SU-DHL-6 (cell line): ENCODE data around the gene TRRAP.
A peak's percentile ranks its signal among the peaks of the same experiment; 100 is the strongest.

Experiments used
- H2AFZ ChIP-seq: fragments of 200-600 bp; sonication (generic); 2 replicates; pipeline ENCODE4 v1.6.1; 2014; ENCODE audit warnings: low read depth, mild to moderate bottlenecking, moderate library complexity, mixed read lengths, antibody characterized with exemption, low read length; ENCODE audit not compliant: severe bottlenecking
- H3F3A ChIP-seq: fragments of 200-600 bp; shearing (Covaris generic); 2 replicates; pipeline ENCODE4 v1.6.0; 2016; ENCODE audit warnings: antibody characterized with exemption, mild to moderate bottlenecking; ENCODE audit not compliant: insufficient read depth
- H3K27ac ChIP-seq: fragments of 200-600 bp; sonication (generic); 2 replicates; pipeline ENCODE4 v1.5.1; 2016; ENCODE audit warnings: low read depth, mild to moderate bottlenecking, low read length, moderate library complexity, mixed read lengths
- H3K27me3 ChIP-seq: fragments of 200-600 bp; sonication (generic), shearing (Covaris generic); 2 replicates; pipeline ENCODE4 v1.6.0; 2014; ENCODE audit warnings: mild to moderate bottlenecking, low read length
- H3K36me3 ChIP-seq: fragments of 200-600 bp; sonication (generic); 2 replicates; pipeline ENCODE4 v1.6.1; 2014; ENCODE audit warnings: mild to moderate bottlenecking, low read length, mixed read lengths
- H3K4me2 ChIP-seq: fragments of 300-600, 200-600 bp; shearing (Covaris generic), sonication (generic); 2 replicates; pipeline ENCODE4 v1.6.0; 2014; ENCODE audit warnings: low read length, low read depth, mild to moderate bottlenecking; ENCODE audit not compliant: poor library complexity, severe bottlenecking
- H3K4me3 ChIP-seq: fragments of 200-600 bp; sonication (generic); 2 replicates; pipeline ENCODE4 v1.5.1; 2014; ENCODE audit warnings: antibody characterized with exemption, low read length, mild to moderate bottlenecking, mixed read lengths; ENCODE audit not compliant: insufficient read depth, poor library complexity, severe bottlenecking
- H3K79me2 ChIP-seq: fragments of 200-600 bp; sonication (generic); 2 replicates; pipeline ENCODE4 v1.6.1; 2014; ENCODE audit warnings: mild to moderate bottlenecking, low read length, moderate library complexity; ENCODE audit not compliant: insufficient read depth
- H3K9ac ChIP-seq: fragments of 200-600 bp; sonication (generic); 2 replicates; pipeline ENCODE4 v1.7.0; 2014; ENCODE audit warnings: mild to moderate bottlenecking, low read length
- H3K9me2 ChIP-seq: fragments of 200-600 bp; sonication (generic); replicated peaks from 2 replicates; pipeline ENCODE4 v1.6.1; 2014; ENCODE audit warnings: low read length; ENCODE audit not compliant: insufficient read depth
- H3K9me3 ChIP-seq: fragments of 200-600 bp; sonication (generic); 2 replicates; pipeline ENCODE4 v1.6.1; 2014; ENCODE audit warnings: low read length, mixed read lengths; ENCODE audit not compliant: insufficient read depth
- H4K20me1 ChIP-seq: fragments of 200-600 bp; sonication (generic); 2 replicates; pipeline ENCODE4 v1.6.1; 2014; ENCODE audit warnings: low read depth, mild to moderate bottlenecking, antibody characterized with exemption, low read length, moderate library complexity, mixed read lengths
- EZH2phosphoT487 ChIP-seq: fragments of 200-600 bp; sonication (generic), shearing (Covaris generic); conservative IDR thresholded peaks from 2 replicates; pipeline ENCODE4 v1.6.1; 2018; ENCODE audit warnings: mild to moderate bottlenecking, antibody characterized with exemption, low read length, moderate library complexity, mixed read lengths
- TF ChIP-seq, protein P1 (sequence below): fragments of 200-600 bp; sonication (generic); IDR thresholded peaks from one replicate; pipeline ENCODE4 v1.5.1; 2017; ENCODE audit warnings: antibody characterized with exemption, mild to moderate bottlenecking, low read length, moderate library complexity; ENCODE audit not compliant: insufficient read depth, poor library complexity, severe bottlenecking

The TRRAP gene

DNA sequence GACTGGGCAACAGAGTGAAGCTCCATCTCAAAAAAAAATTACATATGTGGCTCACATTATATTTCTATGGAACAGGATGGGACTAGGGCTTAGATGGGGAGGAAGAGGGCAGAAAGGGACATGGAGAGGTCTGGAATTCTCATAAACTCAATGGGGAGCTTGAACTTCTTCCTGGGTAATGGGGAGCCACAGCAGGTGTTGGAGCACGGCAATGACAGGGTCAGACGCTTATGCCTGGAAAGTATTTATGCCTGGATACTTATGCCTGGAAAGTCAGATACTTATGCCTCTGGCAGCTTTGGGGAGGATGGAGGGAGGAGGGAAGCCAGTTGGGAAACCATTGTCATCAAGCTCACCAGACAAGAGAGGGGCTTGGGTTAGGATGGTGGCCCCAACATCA, 45.3 kb upstream of the TRRAP start:
- Histone ChIP-seq H2AFZ (no peak overlapping the region), H3F3A (no peaks in the 10 kb centered on the region), H3K36me3 (no peaks in the 10 kb centered on the region), H3K4me2 (no peak overlapping the region), H3K9me2 (no peaks in the 10 kb centered on the region), H3K4me3 (no peak overlapping the region), H3K79me2 (no peaks in the 10 kb centered on the region), H3K9ac (no peak overlapping the region), H4K20me1 (no peaks in the 10 kb centered on the region), H3K9me3 (no peaks in the 10 kb centered on the region), H3K27me3 (no peaks in the 10 kb centered on the region), H3K27ac (no peak overlapping the region)
- TF ChIP-seq, protein P1, sequence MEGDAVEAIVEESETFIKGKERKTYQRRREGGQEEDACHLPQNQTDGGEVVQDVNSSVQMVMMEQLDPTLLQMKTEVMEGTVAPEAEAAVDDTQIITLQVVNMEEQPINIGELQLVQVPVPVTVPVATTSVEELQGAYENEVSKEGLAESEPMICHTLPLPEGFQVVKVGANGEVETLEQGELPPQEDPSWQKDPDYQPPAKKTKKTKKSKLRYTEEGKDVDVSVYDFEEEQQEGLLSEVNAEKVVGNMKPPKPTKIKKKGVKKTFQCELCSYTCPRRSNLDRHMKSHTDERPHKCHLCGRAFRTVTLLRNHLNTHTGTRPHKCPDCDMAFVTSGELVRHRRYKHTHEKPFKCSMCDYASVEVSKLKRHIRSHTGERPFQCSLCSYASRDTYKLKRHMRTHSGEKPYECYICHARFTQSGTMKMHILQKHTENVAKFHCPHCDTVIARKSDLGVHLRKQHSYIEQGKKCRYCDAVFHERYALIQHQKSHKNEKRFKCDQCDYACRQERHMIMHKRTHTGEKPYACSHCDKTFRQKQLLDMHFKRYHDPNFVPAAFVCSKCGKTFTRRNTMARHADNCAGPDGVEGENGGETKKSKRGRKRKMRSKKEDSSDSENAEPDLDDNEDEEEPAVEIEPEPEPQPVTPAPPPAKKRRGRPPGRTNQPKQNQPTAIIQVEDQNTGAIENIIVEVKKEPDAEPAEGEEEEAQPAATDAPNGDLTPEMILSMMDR: no peak
- TF ChIP-seq EZH2phosphoT487: no peak

DNA sequence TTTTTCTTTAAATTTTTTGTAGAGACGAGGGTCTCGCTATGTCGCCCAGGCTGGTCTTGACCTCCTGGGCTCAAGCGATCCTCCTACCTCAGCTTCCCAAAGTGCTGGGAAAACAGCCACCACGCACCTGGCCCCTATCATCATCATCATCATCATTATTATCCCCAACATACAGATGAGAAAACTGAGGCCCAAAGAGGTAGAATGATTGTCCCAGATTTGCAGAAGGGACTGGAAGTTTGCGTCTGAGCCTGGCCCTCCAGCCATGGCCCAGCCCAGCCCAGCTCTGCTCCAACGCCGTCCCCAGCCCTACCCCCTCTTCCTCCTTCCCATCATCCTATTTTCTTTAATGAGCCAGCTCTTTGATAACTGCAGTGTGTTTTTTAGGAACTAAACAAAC, 43.4 kb upstream of the TRRAP start:
- TF ChIP-seq, protein P1: no peak
- TF ChIP-seq EZH2phosphoT487: no peak
- Histone ChIP-seq H4K20me1 (no peaks in the 10 kb centered on the region), H3K9me3 (no peaks in the 10 kb centered on the region), H3K9ac (no peak overlapping the region), H3K27ac (no peak overlapping the region), H3K4me3 (no peak overlapping the region), H3K4me2 (no peak overlapping the region), H3K27me3 (no peaks in the 10 kb centered on the region), H2AFZ (no peak overlapping the region), H3K9me2 (no peaks in the 10 kb centered on the region), H3K79me2 (no peaks in the 10 kb centered on the region), H3K36me3 (no peaks in the 10 kb centered on the region), H3F3A (no peaks in the 10 kb centered on the region)

DNA sequence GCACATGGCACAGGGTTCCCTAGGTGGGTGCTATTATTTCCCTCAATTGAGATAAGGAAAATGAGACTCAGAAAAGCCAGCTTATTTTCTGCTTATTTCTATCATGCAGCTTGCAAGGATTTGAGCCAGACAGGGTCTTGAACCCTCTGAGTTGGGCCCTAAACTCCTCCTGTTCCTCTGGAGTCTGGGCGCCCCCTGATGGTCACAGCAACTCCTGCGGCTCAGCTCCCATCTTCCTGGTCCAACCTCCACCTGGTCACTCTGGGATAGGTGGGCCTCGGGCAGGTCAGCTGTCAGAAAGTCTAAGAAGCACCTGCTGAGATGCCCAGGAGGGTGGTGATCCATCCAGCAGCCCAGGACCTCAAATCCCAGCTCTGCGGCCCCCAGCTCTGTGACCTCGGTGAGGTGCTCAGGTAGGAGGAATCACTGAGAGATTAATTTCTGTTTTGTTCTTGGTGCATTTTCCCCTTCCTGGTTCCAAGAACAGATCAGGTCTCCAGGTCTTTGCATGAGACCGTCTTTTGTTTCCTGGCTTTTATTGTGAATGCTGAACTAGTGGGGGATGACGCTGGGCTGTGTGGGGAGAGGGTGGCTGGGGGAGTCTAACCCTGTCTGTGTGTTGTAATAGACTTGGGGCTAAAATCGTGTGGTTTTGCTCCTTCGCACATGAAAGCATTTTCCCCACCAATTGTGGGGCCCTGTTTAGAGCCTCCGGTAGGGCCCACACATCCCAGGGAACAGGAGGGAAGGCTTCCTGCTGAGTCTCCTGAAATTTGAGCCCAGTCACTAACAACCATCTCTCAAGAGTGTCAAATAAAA, 41.3 kb upstream of the TRRAP start:
- H3F3A ChIP-seq: no peaks in the 10 kb centered on the region
- no peaks in the 10 kb centered on the region for H3K9me2 ChIP-seq

More for the DNA sequence above, 41.3 kb upstream of the TRRAP start:
- TF ChIP-seq EZH2phosphoT487: no peak
- TF ChIP-seq, protein P1: peak; percentile 90
- Histone ChIP-seq H3K79me2 (no peaks in the 10 kb centered on the region), H2AFZ (no peak overlapping the region), H3K27ac (no peak overlapping the region), H3K9ac (no peak overlapping the region), H3K4me3 (no peak overlapping the region), H3K27me3 (no peaks in the 10 kb centered on the region), H4K20me1 (no peaks in the 10 kb centered on the region), H3K9me3 (no peaks in the 10 kb centered on the region), H3K36me3 (no peaks in the 10 kb centered on the region), H3K4me2 (no peak overlapping the region)
